ENCODE data around the gene MBNL3.

DNA sequence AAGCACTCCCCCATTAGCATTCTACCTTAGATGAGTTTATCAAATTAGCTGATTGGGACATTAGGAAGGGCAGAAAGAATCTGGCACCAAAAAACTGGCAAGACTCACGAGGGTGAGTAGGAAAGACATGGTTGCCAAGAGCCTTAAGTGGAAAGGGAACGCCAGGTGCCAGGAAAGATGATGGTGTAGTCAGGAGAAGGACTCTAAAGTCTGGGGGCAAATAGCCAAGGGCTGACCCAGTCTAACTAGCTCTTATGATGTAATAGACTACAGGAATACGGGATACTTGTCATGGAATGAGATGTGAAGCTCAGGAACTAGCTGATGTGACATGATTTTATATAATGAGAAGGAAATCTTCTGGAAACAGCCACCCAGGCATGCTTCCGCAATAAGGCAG lies 94.8 kb downstream of the MBNL3 start:
- TF ChIP-seq POLR2AphosphoS5 (IDR thresholded peaks at IDR 0.05) (no peak), POLR2A (IDR thresholded peaks at IDR 0.05) (no peak)
- TF ChIP-seq, protein P1, sequence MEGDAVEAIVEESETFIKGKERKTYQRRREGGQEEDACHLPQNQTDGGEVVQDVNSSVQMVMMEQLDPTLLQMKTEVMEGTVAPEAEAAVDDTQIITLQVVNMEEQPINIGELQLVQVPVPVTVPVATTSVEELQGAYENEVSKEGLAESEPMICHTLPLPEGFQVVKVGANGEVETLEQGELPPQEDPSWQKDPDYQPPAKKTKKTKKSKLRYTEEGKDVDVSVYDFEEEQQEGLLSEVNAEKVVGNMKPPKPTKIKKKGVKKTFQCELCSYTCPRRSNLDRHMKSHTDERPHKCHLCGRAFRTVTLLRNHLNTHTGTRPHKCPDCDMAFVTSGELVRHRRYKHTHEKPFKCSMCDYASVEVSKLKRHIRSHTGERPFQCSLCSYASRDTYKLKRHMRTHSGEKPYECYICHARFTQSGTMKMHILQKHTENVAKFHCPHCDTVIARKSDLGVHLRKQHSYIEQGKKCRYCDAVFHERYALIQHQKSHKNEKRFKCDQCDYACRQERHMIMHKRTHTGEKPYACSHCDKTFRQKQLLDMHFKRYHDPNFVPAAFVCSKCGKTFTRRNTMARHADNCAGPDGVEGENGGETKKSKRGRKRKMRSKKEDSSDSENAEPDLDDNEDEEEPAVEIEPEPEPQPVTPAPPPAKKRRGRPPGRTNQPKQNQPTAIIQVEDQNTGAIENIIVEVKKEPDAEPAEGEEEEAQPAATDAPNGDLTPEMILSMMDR (IDR thresholded peaks at IDR 0.05): no peak

All from sigmoid colon (tissue), 4 donors.